GM21360 (cell line): ENCODE measurements around the gene WWP2.
A peak's percentile ranks its signal among the peaks of the same experiment; 100 is the strongest.
"Not testable (repeated sequence)": the region's sequence is repeated elsewhere in the genome, so short reads cannot be mapped to it uniquely, and the experiment has no call there.

Source experiments
- ATAC-seq: cut with Tn5 transposase; IDR thresholded peaks from one replicate; pipeline ENCODE4 v1.9.1; 2021; ENCODE audit warnings: mild to moderate bottlenecking, moderate library complexity; ENCODE audit not compliant: unreplicated experiment

WWP2 gene

GRCh38 chr16:69761983-69762813, at the start of gene WWP2:
Gene WWP2 (plus strand): TSS chr16:69762332. CDS start chr16:69787011, 24,679 bp downstream.
- peak; percentile 87 for ATAC-seq

DNA sequence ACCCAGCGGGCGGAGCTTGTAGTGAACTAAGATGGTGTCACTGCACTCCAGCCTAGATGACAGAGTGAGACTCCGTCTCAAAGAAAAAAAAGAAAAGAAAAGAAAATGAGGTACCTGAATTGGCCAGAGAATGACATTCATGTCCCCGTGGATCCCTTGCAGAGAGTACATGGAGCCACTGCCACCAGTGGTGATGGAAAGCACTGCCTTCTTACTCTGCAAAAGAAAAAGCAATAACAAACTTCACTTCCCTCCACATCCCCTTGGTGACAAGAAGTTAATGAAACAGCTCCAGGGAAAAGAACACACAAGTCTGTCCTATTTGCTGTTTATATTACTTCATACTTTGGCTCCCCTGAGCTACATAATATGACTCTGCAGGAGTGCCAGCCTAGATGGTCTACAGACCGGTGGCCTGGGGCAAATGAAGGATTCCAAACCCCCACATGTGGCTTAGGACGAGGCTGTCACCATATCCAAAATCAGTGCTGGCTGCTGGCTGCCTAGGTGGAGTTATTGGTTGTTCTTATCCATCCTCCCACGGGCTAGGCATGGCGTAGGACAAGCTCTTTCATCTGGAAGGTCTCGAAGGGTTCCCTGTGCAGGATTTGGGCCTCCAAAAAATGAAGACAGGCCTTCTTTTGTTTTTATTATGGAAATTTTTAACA, 49.1 kb upstream of the WWP2 start:
- ATAC-seq = no peak

DNA sequence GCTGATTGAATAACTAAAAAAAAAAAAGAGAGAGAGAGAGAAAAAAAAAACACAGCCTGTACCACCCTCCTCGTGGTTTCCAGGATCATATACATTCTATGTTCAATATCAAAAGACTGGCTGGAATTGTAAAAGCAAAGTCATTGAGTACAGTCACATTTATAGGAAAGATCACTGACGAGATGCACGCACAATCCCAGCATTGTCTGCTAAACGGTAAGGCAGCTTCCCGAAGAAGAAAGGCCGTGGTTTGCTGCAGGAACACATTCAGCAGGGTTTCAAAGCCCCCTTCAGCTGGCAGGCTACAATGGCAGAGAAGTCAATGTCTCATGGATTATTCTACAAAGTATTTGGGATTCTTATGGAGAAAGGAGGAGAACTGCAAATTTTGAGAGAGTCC, 45.1 kb upstream of the WWP2 start:
- no peak for ATAC-seq

DNA sequence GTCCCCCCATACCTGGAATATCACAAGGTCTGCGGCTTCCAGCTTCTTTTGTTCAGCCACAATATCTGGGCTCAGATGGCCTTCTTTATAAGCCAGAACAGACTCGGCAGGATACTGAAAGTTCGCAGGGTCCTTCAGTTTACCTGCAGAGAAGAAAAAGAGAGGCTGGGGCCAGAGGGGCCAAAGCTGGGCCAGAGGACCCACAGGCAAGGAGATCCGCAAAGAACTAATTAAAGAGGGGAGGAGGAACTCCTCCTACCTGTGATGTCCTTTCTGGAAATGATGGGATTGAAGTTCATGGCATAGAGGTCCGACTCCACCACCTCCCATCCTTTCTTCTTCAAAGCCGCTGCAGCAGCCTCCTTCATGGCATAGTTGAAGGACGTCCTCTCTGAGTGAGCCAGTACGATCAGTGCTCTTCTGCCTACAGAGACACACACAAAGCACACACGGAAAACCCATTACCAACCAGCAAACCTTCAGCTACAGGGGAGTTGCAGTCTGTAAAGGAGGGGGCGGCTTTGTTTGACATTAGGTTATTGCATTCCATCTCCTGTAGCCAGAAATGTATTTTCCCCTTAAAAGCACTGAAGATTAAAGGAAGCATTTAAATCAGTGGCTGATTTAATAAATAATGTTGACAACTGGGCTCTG, 43.9 kb upstream of the WWP2 start:
- no peak for ATAC-seq

DNA sequence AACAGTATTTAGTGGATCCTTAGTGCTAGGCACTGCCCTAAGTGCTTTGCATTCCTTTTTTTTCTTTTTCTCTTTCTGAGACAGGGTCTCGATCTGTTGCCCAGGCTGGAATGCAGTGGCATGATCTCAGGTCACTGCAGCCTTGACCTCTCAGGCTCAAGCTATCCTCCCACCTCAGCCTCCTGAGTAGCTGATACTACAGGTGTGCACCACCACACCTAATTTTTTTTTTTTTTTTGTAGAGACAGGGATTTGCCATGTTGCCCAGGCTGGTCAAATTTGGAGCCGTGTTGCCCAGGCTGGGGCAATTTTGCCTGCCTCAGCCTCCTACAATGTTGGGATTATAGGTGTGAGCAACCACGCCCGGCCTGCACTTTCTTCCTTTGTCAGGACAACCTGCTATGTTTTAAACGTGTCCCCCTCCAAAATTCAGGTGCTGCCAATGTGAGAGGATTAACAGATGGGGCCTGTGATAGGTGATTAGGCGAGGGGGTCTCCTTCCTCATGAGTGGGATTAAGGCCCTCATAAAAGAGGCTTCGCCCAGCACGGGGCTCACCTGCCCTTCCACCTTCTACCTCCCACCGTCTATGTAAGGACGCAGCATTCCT, 41.2 kb upstream of the WWP2 start:
- no peak for ATAC-seq

- ATAC-seq = no peak
These were observed 40.6 kb upstream of the WWP2 start for GRCh38 chr16:69721441-69721957.

GRCh38 chr16:69724414-69724873, 37.7 kb upstream of the WWP2 start:
- ATAC-seq = no peak

- no peak for ATAC-seq
These were observed 37.1 kb upstream of the WWP2 start for GRCh38 chr16:69724981-69725479.

DNA sequence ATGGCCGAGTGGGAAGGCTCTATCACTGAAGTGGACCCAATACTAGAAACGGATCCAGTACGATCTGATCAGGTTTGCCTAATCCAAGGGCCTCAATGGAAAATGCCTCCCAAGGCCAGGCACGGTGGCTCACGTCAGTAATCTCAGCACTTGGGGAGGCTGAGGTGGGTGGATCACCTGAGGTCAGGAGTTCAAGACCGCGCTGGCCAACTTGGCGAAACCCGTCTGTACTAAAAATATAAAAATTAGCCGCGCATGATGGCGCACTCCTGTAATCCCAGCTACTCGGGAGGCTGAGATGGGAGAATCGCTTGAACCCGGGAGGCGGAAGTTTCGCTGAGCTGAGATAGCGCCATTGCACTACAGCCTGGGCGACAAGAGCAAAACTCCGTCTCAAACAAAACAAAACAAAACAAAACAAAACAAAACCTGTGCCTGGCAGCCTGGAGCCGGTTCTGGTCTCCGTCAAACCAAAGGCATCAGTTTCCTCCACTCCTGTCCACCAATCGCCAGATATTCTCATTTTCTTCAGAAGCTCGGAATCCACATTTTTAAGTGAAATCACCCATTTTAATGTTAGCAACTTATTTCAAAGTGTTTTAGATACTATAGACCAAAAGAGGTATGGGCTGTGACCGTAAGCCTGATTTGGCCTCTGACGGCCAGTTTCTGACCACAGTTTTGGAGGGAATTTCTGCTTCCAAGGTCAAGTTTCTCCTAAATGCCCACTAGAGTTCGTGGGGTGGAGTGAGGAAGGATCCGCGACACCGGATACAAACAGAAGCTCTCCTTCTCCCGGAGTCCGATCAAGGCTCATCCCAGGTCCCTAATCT, 36.4 kb upstream of the WWP2 start:
- ATAC-seq = no peak

DNA sequence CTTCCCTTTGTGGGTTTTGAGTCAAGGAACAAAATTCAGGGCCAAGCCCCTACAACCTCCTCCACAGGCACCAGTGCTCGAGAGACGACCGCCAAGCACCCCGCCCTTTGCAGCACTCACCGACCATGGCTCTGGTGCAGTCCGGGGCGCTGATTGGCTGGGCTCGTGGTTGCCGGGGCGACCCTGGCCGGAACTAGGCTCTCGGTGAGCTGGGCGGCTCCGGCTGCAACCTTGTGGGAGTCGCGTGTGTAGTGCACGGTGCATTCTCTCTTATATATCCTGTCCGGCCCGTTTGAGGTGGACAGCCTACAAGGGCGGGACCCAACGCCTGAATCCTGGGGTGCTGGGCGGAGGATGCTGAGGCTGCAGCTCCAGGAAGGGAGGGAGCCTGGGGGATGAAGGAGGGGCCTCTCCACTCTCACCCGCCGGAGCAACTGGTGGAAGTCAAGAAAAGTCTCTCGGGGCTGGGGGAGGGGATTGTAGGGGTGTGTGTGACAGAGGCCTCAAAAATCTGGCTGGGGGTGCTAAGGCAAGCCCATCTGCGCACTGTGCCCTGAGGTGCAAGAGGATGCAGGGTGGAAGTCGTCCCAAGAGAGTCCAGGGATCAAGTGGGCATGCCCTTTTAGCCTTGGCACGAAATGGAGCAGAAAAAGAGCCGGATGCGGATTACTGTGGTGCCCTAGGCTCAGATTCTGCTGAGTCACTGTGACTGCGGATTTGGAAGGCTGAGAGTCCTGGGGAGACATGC, 35.6 kb upstream of the WWP2 start, which contains the start of gene NQO1:
Gene NQO1 (minus strand): TSS at position 248 of the 748 bp plus-strand sequence. CDS start 121 bp downstream, at position 127.
- ATAC-seq = peak; percentile 95

DNA sequence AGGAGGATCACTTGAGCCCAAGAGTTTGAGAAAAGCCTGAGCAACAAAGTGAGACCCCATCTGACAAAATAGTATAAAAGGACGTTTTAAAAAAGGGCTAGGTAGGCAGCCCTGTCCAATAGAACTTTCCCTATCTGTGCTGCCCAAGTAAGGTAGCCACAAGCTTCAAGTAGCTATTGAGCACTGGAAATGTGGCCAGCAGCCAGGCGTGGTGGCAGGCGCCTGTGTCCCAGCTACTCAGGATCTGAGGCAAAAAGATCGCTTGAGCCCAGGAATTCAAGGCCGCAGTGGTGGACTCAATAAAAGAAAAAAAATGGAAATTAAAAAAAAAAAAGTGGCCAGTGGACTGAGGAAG, 34.2 kb upstream of the WWP2 start:
- ATAC-seq = no peak

DNA sequence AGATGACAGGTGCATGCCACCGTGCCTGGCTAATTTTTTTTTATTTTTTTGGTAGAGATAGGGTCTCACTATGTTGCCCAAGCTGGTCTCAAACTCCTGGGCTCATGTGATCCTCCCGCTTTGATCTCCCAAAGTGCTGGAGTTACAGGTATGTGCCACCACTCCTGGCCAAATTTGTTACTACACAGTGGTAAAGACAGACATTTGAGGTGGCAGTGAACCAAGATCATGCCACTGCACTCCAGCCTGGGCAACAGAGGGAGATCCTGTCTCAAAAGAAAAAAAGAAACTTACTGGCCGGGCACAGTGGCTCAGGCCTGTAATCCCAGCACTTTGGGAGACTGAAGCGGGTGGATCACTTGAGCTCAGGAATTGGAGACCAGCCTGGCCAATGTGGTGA, 33.1 kb upstream of the WWP2 start:
- ATAC-seq = not testable (repeated sequence)

DNA sequence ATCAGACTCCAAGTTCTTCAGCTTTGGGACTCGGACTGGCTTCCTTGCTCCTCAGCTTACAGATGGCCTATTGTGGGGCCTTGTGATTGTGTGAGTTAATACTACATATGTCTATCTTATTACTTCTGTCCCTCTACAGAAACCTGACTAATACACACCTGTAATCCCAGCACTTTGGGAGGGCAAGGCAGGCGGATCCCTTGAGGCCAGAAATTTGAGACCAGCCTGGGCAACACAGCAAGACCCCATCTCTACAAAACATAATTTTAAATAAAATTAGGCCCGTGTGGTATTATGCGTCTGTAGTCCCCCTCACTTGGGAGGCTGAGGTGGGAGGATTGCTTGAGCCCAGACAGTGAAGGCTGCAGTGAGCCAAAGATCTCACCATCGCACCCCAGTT, 30.9 kb upstream of the WWP2 start:
- ATAC-seq = not testable (repeated sequence)

DNA sequence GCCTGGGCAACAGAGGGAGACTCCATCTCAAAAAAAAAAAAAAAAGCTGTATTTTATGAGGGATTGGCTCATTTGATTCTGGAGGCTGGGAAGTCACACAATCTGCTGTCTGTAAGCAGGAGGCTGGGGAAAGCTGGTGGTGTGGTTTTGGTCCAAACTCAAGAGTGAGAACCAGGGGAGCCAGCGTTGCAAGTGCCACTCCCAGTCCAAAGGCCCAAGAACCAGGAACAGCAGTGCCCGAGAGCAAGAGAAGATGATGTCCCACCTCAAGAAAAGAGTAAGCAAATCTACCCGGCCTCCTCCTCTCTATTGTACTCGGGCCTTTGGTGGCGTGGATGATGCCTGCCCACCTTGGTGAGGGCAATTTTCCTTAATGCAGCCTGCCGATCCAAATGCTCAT, 30.0 kb upstream of the WWP2 start:
- ATAC-seq = no peak

- ATAC-seq = no peak
These were observed 20.6 kb upstream of the WWP2 start for GRCh38 chr16:69741519-69741918.

- ATAC-seq = no peak
These were observed 19.9 kb upstream of the WWP2 start for GRCh38 chr16:69741951-69742904.

DNA sequence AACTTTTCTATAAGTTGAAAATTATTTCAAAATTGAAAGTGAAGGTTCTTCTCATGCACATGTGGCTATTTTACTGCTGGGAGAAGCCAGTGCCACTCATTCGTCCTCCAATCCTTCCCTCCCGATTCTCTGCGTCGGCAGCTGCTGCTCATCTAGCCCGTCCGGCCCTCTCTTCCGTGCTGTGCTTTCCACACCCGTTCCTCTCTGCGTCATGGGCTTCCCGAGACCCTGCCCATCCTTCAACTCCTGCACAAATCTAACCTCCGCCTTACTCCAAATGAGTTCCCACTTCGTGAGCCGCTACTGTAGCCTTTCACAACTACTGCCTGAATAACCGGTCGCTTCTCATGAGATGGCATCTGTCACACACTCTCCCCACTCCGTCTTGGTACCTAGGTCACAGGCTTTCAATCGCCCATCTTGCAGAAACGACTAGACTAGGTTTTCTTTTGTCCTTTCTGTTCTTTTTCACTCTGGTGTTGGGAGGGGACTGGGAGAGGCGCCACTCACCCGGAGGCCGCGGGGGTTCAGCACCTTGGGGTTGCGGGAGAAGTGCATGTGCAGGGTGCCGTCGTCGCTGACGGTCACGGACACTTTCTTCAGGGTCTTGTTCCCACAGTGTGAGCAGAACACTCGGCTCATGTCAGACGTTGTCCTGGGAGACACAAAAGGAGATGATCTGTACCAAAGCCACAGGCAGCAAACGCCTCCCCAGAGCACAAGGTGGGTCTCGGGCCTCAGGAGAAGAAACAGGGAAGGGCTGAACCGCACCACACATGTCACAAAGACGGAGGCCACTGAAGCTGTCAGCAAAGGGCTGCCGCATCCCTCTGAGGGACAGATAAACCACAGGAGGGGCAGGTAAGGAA, 17.5 kb upstream of the WWP2 start:
- no peak for ATAC-seq
